Middle frontal gyrus (tissue), 1 donor: Measurements from ENCODE around the gene CPEB4.

Experiments
- DNase-seq: peaks from one replicate; pipeline ENCODE4 v3.0.0-alpha.2; 2015; ENCODE audit warnings: low spot score; ENCODE audit errors: extremely low spot score

CPEB4 gene

DNA sequence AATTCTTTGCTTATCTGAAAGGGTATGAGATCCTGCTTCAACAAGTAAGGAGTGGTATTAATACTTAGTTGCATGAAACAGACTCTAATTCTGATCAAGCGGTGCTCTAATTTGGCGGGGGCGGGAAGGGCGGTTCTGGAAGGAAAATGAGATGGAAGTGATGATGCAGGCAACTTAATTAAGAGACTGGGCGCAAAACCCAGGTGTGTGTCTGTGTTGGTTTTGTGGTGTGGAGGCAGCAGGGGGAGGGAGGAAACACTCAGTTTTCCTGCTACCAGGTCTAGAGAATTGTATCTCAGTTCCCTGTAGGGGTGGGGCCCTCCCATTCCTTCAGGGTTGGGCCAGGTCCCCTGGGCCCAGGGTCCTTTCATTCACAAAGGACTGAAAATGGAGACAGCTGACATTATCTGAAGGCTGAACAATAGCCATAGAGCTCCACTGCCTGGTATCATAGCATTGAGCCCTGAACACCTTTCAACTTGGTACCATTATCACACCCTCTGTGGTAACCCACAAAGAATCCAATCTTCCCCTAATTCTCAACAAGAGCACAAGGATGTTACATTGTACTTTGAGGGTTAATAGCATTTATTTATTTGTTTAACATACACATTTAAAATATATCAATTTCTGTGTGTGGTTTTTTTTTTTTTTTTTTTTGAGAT, 83.7 kb downstream of the CPEB4 start:
- no peak for DNase-seq

DNA sequence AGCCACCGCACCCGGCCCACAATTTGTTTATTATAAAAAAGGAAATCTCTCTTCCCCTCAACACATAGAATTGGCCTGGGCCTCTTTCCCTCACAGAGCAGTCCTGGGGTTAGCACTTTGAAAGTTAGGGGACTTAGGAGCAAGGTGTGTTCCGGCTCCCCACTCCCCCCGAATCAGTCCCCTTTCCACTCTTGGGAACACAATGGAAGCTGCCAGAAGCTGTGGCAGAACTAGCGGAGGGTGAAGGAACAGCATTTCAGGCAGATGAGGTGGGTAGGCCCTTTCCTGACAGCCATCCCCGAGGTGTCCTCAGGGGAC, 84.4 kb downstream of the CPEB4 start:
- no peak for DNase-seq

DNA sequence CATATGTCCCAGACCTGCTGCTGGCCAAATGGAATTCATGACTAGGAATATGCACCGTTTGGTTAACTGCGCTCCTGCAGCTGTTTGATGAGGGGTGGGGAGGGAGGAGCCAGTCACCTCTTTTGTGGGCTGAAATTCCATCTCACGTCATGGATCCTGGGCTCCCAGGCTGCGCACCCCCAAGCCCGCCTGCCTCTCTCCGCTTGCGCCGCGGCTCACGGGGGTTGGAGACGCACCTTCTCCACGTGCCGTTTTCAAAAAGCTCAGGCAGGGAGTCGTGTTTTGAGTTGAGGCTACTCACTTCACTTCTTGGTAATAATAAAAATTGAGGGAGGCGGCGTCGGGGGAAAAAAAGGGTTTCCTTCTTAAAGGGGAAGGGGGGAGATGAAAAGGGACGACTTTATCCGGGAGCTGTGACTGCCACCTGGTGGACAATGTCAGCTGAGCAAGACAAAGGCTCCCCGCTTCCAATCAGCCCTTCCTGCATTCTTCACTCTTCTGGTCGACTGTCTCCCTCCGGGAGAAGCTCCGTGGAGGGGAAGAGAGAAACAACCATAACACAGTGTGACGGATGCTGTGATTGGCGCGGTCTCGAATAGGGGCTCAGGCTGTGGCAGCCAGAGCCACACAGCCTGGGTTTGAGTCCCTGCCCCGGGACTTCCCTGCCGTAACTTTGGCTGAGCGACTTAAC, 84.9 kb downstream of the CPEB4 start:
- peak; percentile 85 for DNase-seq

DNA sequence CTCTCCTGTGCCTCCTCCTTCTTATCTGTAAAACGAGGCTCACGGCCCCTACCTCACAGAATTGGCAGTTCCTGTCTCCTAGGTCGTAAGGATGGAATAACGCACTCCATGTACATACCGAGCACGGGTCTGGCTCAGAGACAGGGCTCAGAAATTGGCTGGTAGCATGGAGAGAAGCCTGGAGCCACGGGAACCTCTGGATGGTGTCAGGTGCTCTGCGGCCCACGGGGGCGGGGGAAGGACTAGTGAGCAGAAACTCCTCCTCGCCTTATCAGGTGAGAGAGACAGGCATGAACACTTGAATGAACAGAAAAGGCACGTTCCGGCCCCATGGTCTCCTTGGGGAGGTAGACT, 85.4 kb downstream of the CPEB4 start:
- no peak for DNase-seq

DNA sequence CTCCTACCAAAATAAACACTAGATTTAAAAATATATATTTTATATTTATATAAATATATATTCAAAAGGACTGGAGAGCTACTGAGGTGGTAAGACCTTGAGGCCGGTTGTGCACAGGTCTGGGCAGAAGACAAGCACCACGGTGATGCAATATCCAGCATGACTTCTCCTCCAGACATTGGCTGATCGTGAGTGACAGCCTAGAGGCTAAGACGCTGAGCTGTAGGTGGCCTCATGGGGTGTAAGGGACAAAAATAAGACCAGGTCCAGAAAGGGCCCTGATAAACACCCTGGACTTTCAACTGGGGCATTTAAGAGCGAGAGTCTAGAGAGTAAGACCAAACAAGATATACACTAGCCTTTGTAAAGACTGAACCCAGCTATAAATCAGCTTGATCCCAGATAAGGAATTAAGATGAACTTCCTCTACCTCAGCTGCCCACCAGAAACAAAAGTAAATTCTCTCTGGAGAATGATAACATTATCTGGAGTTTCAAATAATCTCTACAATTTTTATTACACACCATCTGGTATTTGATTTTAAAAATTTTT, 86.6 kb downstream of the CPEB4 start:
- DNase-seq: no peak

- no peak for DNase-seq
These were observed 93.1 kb downstream of the CPEB4 start for GRCh38 chr5:173981185-173981761.

- no peak for DNase-seq
These were observed 96.1 kb downstream of the CPEB4 start for GRCh38 chr5:173984218-173984617.

- no peak for DNase-seq
These were observed 100.6 kb downstream of the CPEB4 start, which contains the start of gene C5orf47 for GRCh38 chr5:173988554-173989431. C5orf47 (plus strand) TSS chr5:173989170; CDS start chr5:173989264, 94 bp downstream.

DNA sequence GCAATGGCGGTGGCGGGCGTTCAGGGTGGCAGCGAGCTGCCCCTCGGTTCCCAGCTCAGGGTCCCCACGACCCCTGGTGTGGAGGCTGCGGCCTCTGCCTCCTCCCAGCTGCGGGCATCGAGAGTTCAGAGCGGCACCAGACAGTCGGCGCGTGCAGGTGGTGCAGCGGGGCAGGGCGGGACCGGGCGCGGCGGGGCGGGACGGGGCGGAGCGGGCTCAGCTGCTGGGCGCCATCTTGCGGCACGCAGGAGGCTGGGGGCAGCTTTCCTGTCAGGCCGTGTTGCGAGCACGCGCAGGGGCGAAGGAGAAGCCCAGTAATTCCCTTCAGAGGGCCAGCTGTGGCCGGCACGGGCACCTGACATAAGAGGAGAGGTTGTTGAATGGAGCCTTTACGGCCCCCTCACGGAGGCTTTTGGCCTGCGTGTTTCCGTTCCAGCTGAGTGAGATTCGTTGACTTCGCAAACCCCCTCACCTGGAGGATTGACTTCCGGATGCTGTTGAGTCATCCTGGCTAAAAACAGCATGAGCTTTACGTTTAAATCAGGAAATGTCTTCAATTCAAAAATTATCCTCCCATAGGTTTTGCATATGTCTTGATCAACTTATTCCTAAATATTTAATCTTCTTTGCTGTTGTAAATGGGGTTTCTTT, 101.4 kb downstream of the CPEB4 start:
- no peak for DNase-seq

DNA sequence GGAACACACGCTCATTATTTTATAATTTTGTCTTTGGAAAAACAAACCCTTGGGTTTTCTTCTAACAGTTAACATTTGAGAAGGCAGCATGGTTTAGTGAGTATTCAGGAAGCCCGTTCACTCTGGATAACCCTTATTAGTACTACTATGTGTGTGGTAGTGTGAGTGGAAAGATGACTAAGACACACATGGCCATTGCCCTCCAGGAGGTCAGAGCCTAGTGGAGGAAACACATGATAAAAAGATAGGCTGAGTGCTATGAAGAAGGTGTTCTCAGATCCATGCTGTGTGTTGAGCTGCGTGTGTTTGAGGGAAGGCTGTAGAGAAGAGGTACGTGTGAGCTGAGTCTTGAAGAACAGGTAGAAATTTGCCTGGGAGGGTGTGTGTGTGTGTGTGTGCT, 109.2 kb downstream of the CPEB4 start:
- no peak for DNase-seq

DNA sequence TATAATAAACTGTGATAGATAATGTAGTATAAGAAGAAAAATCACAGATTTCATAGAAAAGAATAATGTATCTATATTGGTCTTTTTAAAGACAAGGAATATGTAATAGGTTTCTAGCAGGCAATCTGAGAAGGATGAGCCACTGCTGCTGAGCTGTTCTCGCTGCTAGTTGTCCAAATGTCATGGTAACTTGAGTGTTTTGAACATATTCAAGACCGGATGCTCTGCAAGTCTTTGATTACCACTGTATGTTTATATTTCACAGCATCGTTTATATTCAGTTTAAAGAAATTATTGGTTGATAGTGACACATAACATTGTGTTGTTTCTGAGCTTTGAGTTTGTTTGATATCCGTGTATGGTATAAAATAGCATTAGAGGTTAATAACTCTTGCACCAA, 110.4 kb downstream of the CPEB4 start:
- no peak for DNase-seq

- no peak for DNase-seq
These were observed 111.9 kb downstream of the CPEB4 start for GRCh38 chr5:174000076-174000475.

DNA sequence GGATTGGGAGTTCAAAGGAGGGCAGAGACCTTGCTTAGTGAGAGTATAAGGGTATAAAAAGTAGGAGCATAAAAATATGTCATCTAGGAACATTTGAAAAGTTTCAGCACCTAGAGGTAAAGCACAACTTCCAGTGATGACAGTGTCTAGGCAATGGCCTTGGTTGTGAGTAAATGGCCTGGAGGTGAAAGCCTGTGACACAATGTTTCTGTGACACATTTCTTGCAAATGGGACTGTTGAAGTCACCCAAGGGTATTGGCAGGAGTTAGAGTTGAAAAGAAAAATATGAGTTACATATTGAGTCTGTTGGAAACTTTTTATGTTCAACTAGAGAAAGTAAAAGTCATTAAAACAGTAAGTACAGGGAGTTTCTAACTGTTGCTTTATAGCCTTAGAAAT, 115.6 kb downstream of the CPEB4 start:
- DNase-seq: no peak

DNA sequence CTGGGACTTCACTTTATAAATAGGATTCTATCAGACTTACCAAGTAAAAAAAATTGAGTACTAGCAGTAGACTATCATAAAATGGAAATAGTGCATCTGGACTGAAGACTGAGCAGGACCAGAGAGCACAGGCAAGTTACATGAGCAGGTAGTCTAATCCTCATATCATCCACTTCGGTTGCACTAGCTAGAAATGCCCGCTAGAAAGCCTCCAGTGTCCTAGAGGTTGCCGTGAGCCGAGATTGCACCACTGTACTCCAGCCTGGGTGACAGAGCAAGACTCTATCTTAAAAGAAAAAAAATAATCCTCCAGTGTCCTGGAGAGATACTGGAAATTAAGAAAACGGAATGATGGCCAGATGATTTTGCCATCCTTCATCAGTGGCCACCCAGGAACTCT, 120.8 kb downstream of the CPEB4 start:
- no peak for DNase-seq

GRCh38 chr5:174010365-174010764, 122.2 kb downstream of the CPEB4 start:
- no peak for DNase-seq

DNA sequence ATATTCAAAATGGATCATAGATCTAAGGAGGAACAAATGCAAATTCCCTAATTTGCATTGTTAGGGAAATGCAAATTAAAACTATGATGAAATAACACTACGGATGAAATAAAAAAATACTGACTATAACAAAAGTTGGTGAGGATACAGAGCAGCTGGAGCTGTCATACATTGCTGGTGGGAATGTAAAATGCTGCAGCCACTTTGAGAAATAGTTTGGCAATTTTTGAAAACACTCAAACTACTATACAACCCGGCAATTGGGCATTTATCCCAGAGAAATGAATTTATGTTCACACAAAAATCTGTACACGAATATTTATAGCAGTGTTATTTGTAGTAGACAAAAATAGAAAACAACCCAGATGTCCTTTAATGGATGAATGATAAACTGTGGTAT, 123.3 kb downstream of the CPEB4 start:
- DNase-seq: no peak
